ENCODE data around the gene RALB.

- no peak for TF ChIP-seq HDAC2 (IDR thresholded peaks at IDR 0.05; ENCODE audit: borderline replicate concordance in 1 of 2, low read depth in 2 of 2, low read length in 2 of 2)
- no peak for TF ChIP-seq MAX (IDR thresholded peaks at IDR 0.05)
- TF ChIP-seq CHD1 (IDR thresholded peaks at IDR 0.05; ENCODE audit: low read depth, low read length): no peak
- no peak for TF ChIP-seq NRF1 (IDR thresholded peaks at IDR 0.05; ENCODE audit: low read depth, low read length)
- TF ChIP-seq, protein P1, sequence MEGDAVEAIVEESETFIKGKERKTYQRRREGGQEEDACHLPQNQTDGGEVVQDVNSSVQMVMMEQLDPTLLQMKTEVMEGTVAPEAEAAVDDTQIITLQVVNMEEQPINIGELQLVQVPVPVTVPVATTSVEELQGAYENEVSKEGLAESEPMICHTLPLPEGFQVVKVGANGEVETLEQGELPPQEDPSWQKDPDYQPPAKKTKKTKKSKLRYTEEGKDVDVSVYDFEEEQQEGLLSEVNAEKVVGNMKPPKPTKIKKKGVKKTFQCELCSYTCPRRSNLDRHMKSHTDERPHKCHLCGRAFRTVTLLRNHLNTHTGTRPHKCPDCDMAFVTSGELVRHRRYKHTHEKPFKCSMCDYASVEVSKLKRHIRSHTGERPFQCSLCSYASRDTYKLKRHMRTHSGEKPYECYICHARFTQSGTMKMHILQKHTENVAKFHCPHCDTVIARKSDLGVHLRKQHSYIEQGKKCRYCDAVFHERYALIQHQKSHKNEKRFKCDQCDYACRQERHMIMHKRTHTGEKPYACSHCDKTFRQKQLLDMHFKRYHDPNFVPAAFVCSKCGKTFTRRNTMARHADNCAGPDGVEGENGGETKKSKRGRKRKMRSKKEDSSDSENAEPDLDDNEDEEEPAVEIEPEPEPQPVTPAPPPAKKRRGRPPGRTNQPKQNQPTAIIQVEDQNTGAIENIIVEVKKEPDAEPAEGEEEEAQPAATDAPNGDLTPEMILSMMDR (IDR thresholded peaks at IDR 0.05; ENCODE audit: control extremely low read depth in 1 of 3, insufficient read depth in 1 of 3, low read depth in 1 of 3, low read length in 3 of 3): no peak
- no peak for TF ChIP-seq RFX5 (IDR thresholded peaks at IDR 0.05; ENCODE audit: borderline replicate concordance, low read depth, low read length)
- no peak for TF ChIP-seq TAF1 (IDR thresholded peaks at IDR 0.05; ENCODE audit: low read depth, low read length)
- no peak for TF ChIP-seq JUN (IDR thresholded peaks at IDR 0.05; ENCODE audit: low read depth, low read length)
- no peak for TF ChIP-seq HDAC6 (IDR thresholded peaks at IDR 0.05; ENCODE audit: low read depth, low read length)
- TF ChIP-seq RXRA (IDR thresholded peaks at IDR 0.05; ENCODE audit: insufficient read depth, low read depth, low read length): no peak
- no peak for TF ChIP-seq BCL11A (IDR thresholded peaks at IDR 0.05; ENCODE audit: low read depth in 2 of 2, low read length in 2 of 2)
- TF ChIP-seq RNF2 (IDR thresholded peaks at IDR 0.05; ENCODE audit: borderline replicate concordance, low read depth, low read length, missing control alignments, poor library complexity, severe bottlenecking): no peak
- no peak for TF ChIP-seq CREB1 (IDR thresholded peaks at IDR 0.05)
- TF ChIP-seq TCF12 (IDR thresholded peaks at IDR 0.05; ENCODE audit: low read depth, low read length): no peak
These were observed 21.9 kb upstream of the RALB start for GRCh38 chr2:120230515-120231471.
